Measurements from ENCODE around the gene SUGCT. TPM values are rescaled to one million over a fixed set of nuclear protein-coding genes. Genes with fewer than 3 reads are reported as not detected.

Gene SUGCT
- total and polyA plus RNA-seq, 5 donors from 2014 or later = 0.52 to 3.1 (median 1.5) TPM; not detected in 1

GRCh38 chr7:40341836-40342235 is 207.0 kb downstream of the SUGCT start:
- H3K27me3 Mint-ChIP-seq = no peaks in the 10 kb centered on the region
- H3K4me1 Mint-ChIP-seq = no peaks in the 10 kb centered on the region
- DNase-seq (no peak), ATAC-seq (ENCODE audit: low read depth in 2 of 2) (no peak)
- Histone ChIP-seq H3K4me3 (ENCODE audit: low read depth, low read length) (no peak overlapping the region), H3K4me1 (ENCODE audit: control insufficient read depth, insufficient read depth, low read length, poor library complexity, severe bottlenecking) (no peaks in the 10 kb centered on the region), H3K27ac (ENCODE audit: insufficient read depth, low read length, poor library complexity, severe bottlenecking) (no peak overlapping the region), H3K9me3 (ENCODE audit: control insufficient read depth in 2 of 2, low read length in 2 of 2) (no peaks in the 10 kb centered on the region), H3K36me3 (ENCODE audit: control insufficient read depth, insufficient read depth, low read length) (no peaks in the 10 kb centered on the region), H3K27me3 (ENCODE audit: control insufficient read depth, insufficient read depth, low read length) (no peaks in the 10 kb centered on the region)
- H3K4me3 Mint-ChIP-seq = no peak overlapping the region
- H3K27ac Mint-ChIP-seq = no peak overlapping the region
- H3K9me3 Mint-ChIP-seq = peaks cover 0 to 11% (median 3%) of the 10 kb centered on the region in 7 donors
- H3K36me3 Mint-ChIP-seq = no peaks in the 10 kb centered on the region

- no peak for ATAC-seq (ENCODE audit: low read depth in 2 of 2)
- Histone ChIP-seq H3K9me3 (ENCODE audit: control insufficient read depth in 2 of 2, low read length in 2 of 2) (no peaks in the 10 kb centered on the region), H3K4me3 (ENCODE audit: low read depth, low read length) (no peak overlapping the region), H3K36me3 (ENCODE audit: control insufficient read depth, insufficient read depth, low read length) (no peaks in the 10 kb centered on the region), H3K4me1 (ENCODE audit: control insufficient read depth, insufficient read depth, low read length, poor library complexity, severe bottlenecking) (no peaks in the 10 kb centered on the region), H3K27me3 (ENCODE audit: control insufficient read depth, insufficient read depth, low read length) (no peaks in the 10 kb centered on the region), H3K27ac (ENCODE audit: insufficient read depth, low read length, poor library complexity, severe bottlenecking) (no peak overlapping the region)
- H3K27me3 Mint-ChIP-seq = no peaks in the 10 kb centered on the region
- no peak overlapping the region for H3K4me3 Mint-ChIP-seq
- H3K4me1 Mint-ChIP-seq = peaks cover 0 to 5% (median 0%) of the 10 kb centered on the region in 4 donors
- no peak for DNase-seq
- no peaks in the 10 kb centered on the region for H3K36me3 Mint-ChIP-seq
- peaks cover 0 to 3% (median 0%) of the 10 kb centered on the region in 7 donors for H3K9me3 Mint-ChIP-seq
- H3K27ac Mint-ChIP-seq = no peak overlapping the region
These were observed 211.7 kb downstream of the SUGCT start for GRCh38 chr7:40346554-40346953.

- peaks cover 0 to 5% (median 0%) of the 10 kb centered on the region in 4 donors for H3K4me1 Mint-ChIP-seq
- H3K4me3 Mint-ChIP-seq = no peak overlapping the region
- DNase-seq (no peak), ATAC-seq (ENCODE audit: low read depth in 2 of 2) (no peak)
- peaks cover 0 to 3% (median 0%) of the 10 kb centered on the region in 7 donors for H3K9me3 Mint-ChIP-seq
- no peak overlapping the region for H3K27ac Mint-ChIP-seq
- H3K4me1 ChIP-seq (ENCODE audit: control insufficient read depth, insufficient read depth, low read length, poor library complexity, severe bottlenecking) = no peaks in the 10 kb centered on the region
- H3K36me3 ChIP-seq (ENCODE audit: control insufficient read depth, insufficient read depth, low read length) = no peaks in the 10 kb centered on the region
- no peaks in the 10 kb centered on the region for H3K36me3 Mint-ChIP-seq
- H3K27me3 ChIP-seq (ENCODE audit: control insufficient read depth, insufficient read depth, low read length) = no peaks in the 10 kb centered on the region
- no peaks in the 10 kb centered on the region for H3K9me3 ChIP-seq (ENCODE audit: control insufficient read depth in 2 of 2, low read length in 2 of 2)
- H3K27ac ChIP-seq (ENCODE audit: insufficient read depth, low read length, poor library complexity, severe bottlenecking) = no peak overlapping the region
- H3K4me3 ChIP-seq (ENCODE audit: low read depth, low read length) = no peak overlapping the region
- H3K27me3 Mint-ChIP-seq = no peaks in the 10 kb centered on the region
These were observed 213.4 kb downstream of the SUGCT start for GRCh38 chr7:40348126-40348728.

- no peaks in the 10 kb centered on the region for H3K9me3 ChIP-seq (ENCODE audit: control insufficient read depth in 2 of 2, low read length in 2 of 2)
- Mint-ChIP-seq H3K4me3 (no peak overlapping the region), H3K9me3 (peaks cover 0 to 2% (median 0%) of the 10 kb centered on the region in 7 donors), H3K36me3 (no peaks in the 10 kb centered on the region), H3K27ac (no peak overlapping the region), H3K4me1 (peaks cover 0 to 5% (median 0%) of the 10 kb centered on the region in 4 donors), H3K27me3 (no peaks in the 10 kb centered on the region)
- no peak overlapping the region for H3K27ac ChIP-seq (ENCODE audit: insufficient read depth, low read length, poor library complexity, severe bottlenecking)
- no peak overlapping the region for H3K4me3 ChIP-seq (ENCODE audit: low read depth, low read length)
- DNase-seq (no peak), ATAC-seq (ENCODE audit: low read depth in 2 of 2) (no peak)
- no peaks in the 10 kb centered on the region for H3K27me3 ChIP-seq (ENCODE audit: control insufficient read depth, insufficient read depth, low read length)
- H3K36me3 ChIP-seq (ENCODE audit: control insufficient read depth, insufficient read depth, low read length) = no peaks in the 10 kb centered on the region
- H3K4me1 ChIP-seq (ENCODE audit: control insufficient read depth, insufficient read depth, low read length, poor library complexity, severe bottlenecking) = no peaks in the 10 kb centered on the region
These were observed 215.3 kb downstream of the SUGCT start for GRCh38 chr7:40350100-40350499.

- no peak overlapping the region for H3K4me3 Mint-ChIP-seq
- H3K4me1 Mint-ChIP-seq = no peaks in the 10 kb centered on the region
- H3K9me3 Mint-ChIP-seq = peaks cover 0 to 3% (median 2%) of the 10 kb centered on the region in 7 donors
- Histone ChIP-seq H3K9me3 (ENCODE audit: control insufficient read depth in 2 of 2, low read length in 2 of 2) (no peaks in the 10 kb centered on the region), H3K36me3 (ENCODE audit: control insufficient read depth, insufficient read depth, low read length) (no peaks in the 10 kb centered on the region), H3K27me3 (ENCODE audit: control insufficient read depth, insufficient read depth, low read length) (no peaks in the 10 kb centered on the region), H3K4me1 (ENCODE audit: control insufficient read depth, insufficient read depth, low read length, poor library complexity, severe bottlenecking) (no peaks in the 10 kb centered on the region), H3K4me3 (ENCODE audit: low read depth, low read length) (no peak overlapping the region), H3K27ac (ENCODE audit: insufficient read depth, low read length, poor library complexity, severe bottlenecking) (no peak overlapping the region)
- DNase-seq = no peak
- H3K27me3 Mint-ChIP-seq = no peaks in the 10 kb centered on the region
- H3K27ac Mint-ChIP-seq = no peak overlapping the region
- no peak for ATAC-seq (ENCODE audit: low read depth in 2 of 2)
- no peaks in the 10 kb centered on the region for H3K36me3 Mint-ChIP-seq
These were observed 219.9 kb downstream of the SUGCT start for GRCh38 chr7:40354711-40355110.

- Histone ChIP-seq H3K9me3 (ENCODE audit: control insufficient read depth in 2 of 2, low read length in 2 of 2) (no peaks in the 10 kb centered on the region), H3K4me1 (ENCODE audit: control insufficient read depth, insufficient read depth, low read length, poor library complexity, severe bottlenecking) (no peaks in the 10 kb centered on the region), H3K27ac (ENCODE audit: insufficient read depth, low read length, poor library complexity, severe bottlenecking) (no peak overlapping the region), H3K4me3 (ENCODE audit: low read depth, low read length) (no peak overlapping the region), H3K36me3 (ENCODE audit: control insufficient read depth, insufficient read depth, low read length) (no peaks in the 10 kb centered on the region), H3K27me3 (ENCODE audit: control insufficient read depth, insufficient read depth, low read length) (no peaks in the 10 kb centered on the region)
- Mint-ChIP-seq H3K36me3 (no peaks in the 10 kb centered on the region), H3K4me3 (no peak overlapping the region), H3K27me3 (no peaks in the 10 kb centered on the region), H3K4me1 (peaks cover 0 to 5% (median 0%) of the 10 kb centered on the region in 4 donors), H3K27ac (no peak overlapping the region), H3K9me3 (peaks cover 0 to 8% (median 2%) of the 10 kb centered on the region in 7 donors)
- DNase-seq (no peak), ATAC-seq (ENCODE audit: low read depth in 2 of 2) (no peak)
These were observed 221.5 kb downstream of the SUGCT start for GRCh38 chr7:40356312-40356711.

GRCh38 chr7:40356871-40357709 is 222.3 kb downstream of the SUGCT start:
- Mint-ChIP-seq H3K27ac (no peak overlapping the region), H3K4me3 (no peak overlapping the region), H3K4me1 (peaks cover 0 to 5% (median 0%) of the 10 kb centered on the region in 4 donors), H3K9me3 (peaks cover 0 to 8% (median 3%) of the 10 kb centered on the region in 7 donors), H3K36me3 (no peaks in the 10 kb centered on the region), H3K27me3 (no peaks in the 10 kb centered on the region)
- Histone ChIP-seq H3K4me3 (ENCODE audit: low read depth, low read length) (no peak overlapping the region), H3K36me3 (ENCODE audit: control insufficient read depth, insufficient read depth, low read length) (no peaks in the 10 kb centered on the region), H3K4me1 (ENCODE audit: control insufficient read depth, insufficient read depth, low read length, poor library complexity, severe bottlenecking) (no peaks in the 10 kb centered on the region), H3K9me3 (ENCODE audit: control insufficient read depth in 2 of 2, low read length in 2 of 2) (no peaks in the 10 kb centered on the region), H3K27ac (ENCODE audit: insufficient read depth, low read length, poor library complexity, severe bottlenecking) (no peak overlapping the region), H3K27me3 (ENCODE audit: control insufficient read depth, insufficient read depth, low read length) (no peaks in the 10 kb centered on the region)
- ATAC-seq (ENCODE audit: low read depth in 2 of 2) (no peak), DNase-seq (no peak)

All from CD4-positive, CD25-positive, alpha-beta regulatory T cell (primary cell).